Endothelial cell of umbilical vein (primary cell): ENCODE data around the gene PNPLA7. TPM values are rescaled to one million over a fixed set of nuclear protein-coding genes. Genes with fewer than 3 reads are reported as not detected.

ENCODE experiments used
- BruUV-seq: library from RNA; stranded (reverse); fragments of 400-500 nt; replicated peaks from 2 replicates; lab custom pipeline; 2021; lab: Mats Ljungman, UMichigan
- CTCF ChIA-PET: fragments of 300-600, 350-600 bp; sonication (Branson Sonifier 250); formaldehyde crosslinking; loops from one replicate; lab custom pipeline; 2021; ENCODE audit warnings: antibody characterized with exemption, inconsistent platforms; lab: Charles Lee
- POLR2A ChIA-PET: fragments of 300-600, 350-600 bp; sonication (Branson Sonifier 250); formaldehyde crosslinking; loops from one replicate; lab custom pipeline; 2021; ENCODE audit warnings: antibody characterized with exemption, inconsistent platforms; lab: Charles Lee
- DNase-seq: peaks from one replicate; pipeline ENCODE4 v3.0.0-alpha.2; 2011; ENCODE audit warnings: low read depth, low spot score
- FAIRE-seq: peaks from 2 replicates; lab custom pipeline; 2011; peaks lifted over from hg19 to GRCh38; lab: Jason Lieb, UNC
- H2AFZ ChIP-seq: 2 replicates; pipeline ENCODE4 v1.6.0; 2012; ENCODE audit warnings: low read depth, low read length, control low read depth, inconsistent platforms
- H3K27ac ChIP-seq: 2 replicates; pipeline ENCODE4 v1.5.1; 2011; ENCODE audit warnings: low read depth, mild to moderate bottlenecking, control low read depth, low read length, moderate library complexity; ENCODE audit not compliant: insufficient read depth
- H3K27me3 ChIP-seq, 2 experiments: 2 replicates each; pipeline versions ENCODE4 v1.6.0 to v1.6.1; 2011; ENCODE audit warnings: low read length in 2 of 2, mixed read lengths in 1 of 2; ENCODE audit not compliant: control insufficient read depth in 2 of 2, insufficient read depth in 2 of 2
- H3K36me3 ChIP-seq, 2 experiments: 2 replicates in 1 of 2; 3 replicates in 1 of 2; pipeline ENCODE4 v1.5.1; 2011; ENCODE audit warnings: low read length in 2 of 2, mild to moderate bottlenecking in 1 of 2, moderate library complexity in 1 of 2; ENCODE audit not compliant: control insufficient read depth in 2 of 2, insufficient read depth in 2 of 2; ENCODE audit errors: extremely low read depth in 1 of 2
- H3K4me1 ChIP-seq: 3 replicates; pipeline ENCODE4 v1.5.1; 2011; ENCODE audit warnings: mild to moderate bottlenecking, low read length; ENCODE audit not compliant: control insufficient read depth, insufficient read depth; ENCODE audit errors: extremely low read depth
- H3K4me2 ChIP-seq: 2 replicates; pipeline ENCODE4 v1.6.1; 2011; ENCODE audit warnings: low read length, control low read depth, mixed read lengths; ENCODE audit not compliant: insufficient read depth
- H3K4me3 ChIP-seq, 3 experiments: fragments of 200-600 bp in 1 of 3; sonication (generic), shearing (Covaris generic) in 1 of 3; replicated peaks in 1 of 3; 2 replicates each; pipeline ENCODE4 v1.5.1; 2011 to 2016; ENCODE audit warnings: control low read depth in 3 of 3, low read length in 3 of 3, mild to moderate bottlenecking in 2 of 3, inconsistent platforms in 1 of 3, low read depth in 1 of 3, moderate library complexity in 1 of 3; ENCODE audit not compliant: insufficient read depth in 1 of 3
- H3K79me2 ChIP-seq: 2 replicates; pipeline ENCODE4 v1.6.0; 2012; ENCODE audit warnings: low read length, inconsistent platforms; ENCODE audit not compliant: control insufficient read depth, insufficient read depth
- H3K9ac ChIP-seq: replicated peaks from 2 replicates; pipeline ENCODE3; 2011; ENCODE audit warnings: low read length, control low read depth; ENCODE audit not compliant: insufficient read depth; ENCODE audit errors: extremely low read depth
- H3K9me1 ChIP-seq: replicated peaks from 3 replicates; pipeline ENCODE4 v1.6.0; 2011; ENCODE audit warnings: mild to moderate bottlenecking, low read length; ENCODE audit not compliant: control insufficient read depth, insufficient read depth; ENCODE audit errors: extremely low read depth
- H3K9me3 ChIP-seq: replicated peaks from 2 replicates; pipeline ENCODE4 v1.5.1; 2012; ENCODE audit warnings: low read length, inconsistent platforms; ENCODE audit not compliant: control insufficient read depth, insufficient read depth
- H4K20me1 ChIP-seq: replicated peaks from 2 replicates; pipeline ENCODE3; 2011; ENCODE audit warnings: mild to moderate bottlenecking, low read length; ENCODE audit not compliant: control insufficient read depth, insufficient read depth; ENCODE audit errors: extremely low read depth
- CTCF ChIP-seq, 2 donors: IDR thresholded peaks; 1 replicate in 1 of 2; 2 replicates in 1 of 2; pipeline ENCODE4 v1.5.1; 2011; ENCODE audit warnings: low read length in 2 of 2, mild to moderate bottlenecking in 2 of 2, moderate library complexity in 2 of 2, control low read depth in 1 of 2, inconsistent platforms in 1 of 2, low read depth in 1 of 2; ENCODE audit not compliant: insufficient read depth in 1 of 2; ENCODE audit errors: extremely low read depth in 1 of 2
- EZH2 ChIP-seq: IDR thresholded peaks from 2 replicates; pipeline ENCODE4 v1.6.1; 2012; ENCODE audit warnings: borderline replicate concordance, low read depth, mild to moderate bottlenecking, moderate library complexity, low read length, inconsistent platforms; ENCODE audit not compliant: severe bottlenecking
- FOS ChIP-seq: IDR thresholded peaks from 2 replicates; pipeline ENCODE4 v1.6.1; 2011; ENCODE audit warnings: mild to moderate bottlenecking, low read length, moderate library complexity, borderline replicate concordance; ENCODE audit not compliant: insufficient read depth
- GATA2 ChIP-seq: IDR thresholded peaks from 2 replicates; pipeline ENCODE4 v1.7.0; 2011; ENCODE audit warnings: low read depth, mild to moderate bottlenecking, moderate library complexity, mixed read lengths, low read length; ENCODE audit not compliant: insufficient read length, insufficient read depth
- JUN ChIP-seq: IDR thresholded peaks from 2 replicates; pipeline ENCODE4 v1.6.1; 2011; ENCODE audit warnings: borderline replicate concordance, low read depth; ENCODE audit not compliant: insufficient read length, insufficient read depth
- MAX ChIP-seq: IDR thresholded peaks from 2 replicates; pipeline ENCODE4 v1.6.1; 2011; ENCODE audit not compliant: insufficient read depth, insufficient read length
- MYC ChIP-seq: IDR thresholded peaks from one replicate; pipeline ENCODE4 v1.6.1; 2011; ENCODE audit warnings: mild to moderate bottlenecking, low read depth, low read length
- POLR2A ChIP-seq: IDR thresholded peaks from 2 replicates; pipeline ENCODE4 v1.6.1; 2012; ENCODE audit warnings: low read depth, mild to moderate bottlenecking, control low read depth, low read length
- POLR2AphosphoS5 ChIP-seq: IDR thresholded peaks from 2 replicates; pipeline ENCODE4 v1.6.1; 2012; ENCODE audit warnings: low read depth, mild to moderate bottlenecking, control low read depth, low read length, moderate library complexity; ENCODE audit not compliant: insufficient read depth
- dilution Hi-C: fragments of 300-500 bp; cut with MboI; formaldehyde crosslinking; loops from one replicate; pipeline ENCODE4 v1.15.0; 2019; ENCODE audit warnings: low sequenced_read_pairs; ENCODE audit not compliant: extremely low pct_ligation_motif_present
- intact Hi-C: fragments of 100-400 bp; cut with micrococcal nuclease; formaldehyde crosslinking; loops from one replicate; pipeline ENCODE4 v1.10.0; 2022
- polyA plus RNA-seq, 4 experiments: library from polyadenylated mRNA; depleted of rRNA in 3 of 4; stranded (reverse) in 3 of 4; unstranded in 1 of 4; fragments of >200 nt; gene quantifications; 2 replicates each; pipeline versions ENCODE4 v1.2.1 to v1.2.3, GENCODE V29; 2011 to 2012; ENCODE audit warnings: missing spikeins in 1 of 4
- total RNA-seq: library from RNA; stranded (reverse); gene quantifications from 2 replicates; pipeline ENCODE4 v1.2.3, GENCODE V29; 2021

PNPLA7 gene
- total and polyA plus RNA-seq, 2 donors (not counting 3 experiments of a cell fraction or from before 2014, with no cell fraction given): 1.0 to 1.9 TPM

GRCh38 chr9:137580209-137580953 lies 30.2 kb upstream of the PNPLA7 start:
- peaks cover 14% of the 10 kb centered on the region for H3K4me1 ChIP-seq
- peaks cover 4 to 23% of the 10 kb centered on the region in 2 experiments for H3K36me3 ChIP-seq
- peaks cover 31% of the 10 kb centered on the region for H3K79me2 ChIP-seq
- intact Hi-C loops (no loop called here), dilution Hi-C loops (no loop called here)
- no peaks in the 10 kb centered on the region for H4K20me1 ChIP-seq
- no peak for DNase-seq
- H3K27me3 ChIP-seq: no peaks in the 10 kb centered on the region
- TF ChIP-seq EZH2 (no peak), MYC (no peak), GATA2 (no peak), POLR2AphosphoS5 (no peak), MAX (no peak), JUN (no peak), CTCF (IDR thresholded peaks at IDR 0.05; ENCODE audit: extremely low read depth in 1 of 2, insufficient read depth in 1 of 2, low read depth in 1 of 2, low read length in 2 of 2) (no peak), FOS (no peak), POLR2A (no peak)
- H3K9me1 ChIP-seq: no peaks in the 10 kb centered on the region
- ChIA-PET POLR2A (no interaction called here), CTCF (interaction anchor here (1.0 kb wide), 1 partner anchor 38 kb away, joined by 3 read pairs; the partner anchor contains the start of gene EHMT1)
- BruUV-seq: no TSS peak
- H3K4me3 ChIP-seq: no peak overlapping the region
- H3K4me2 ChIP-seq: no peak overlapping the region
- H2AFZ ChIP-seq: no peak overlapping the region
- no peak overlapping the region for H3K9ac ChIP-seq
- no peak for FAIRE-seq
- H3K9me3 ChIP-seq: no peaks in the 10 kb centered on the region
- no peak overlapping the region for H3K27ac ChIP-seq
